Measurements from ENCODE around the gene RORB. TPM values are rescaled to one million over a fixed set of nuclear protein-coding genes. Genes with fewer than 3 reads are reported as not detected.
A peak's percentile ranks its signal among the peaks of the same experiment; 100 is the strongest.

RORB gene
- total RNA-seq, 1 donor from 2014 or later, result 3.4 TPM

- no peak for TF ChIP-seq CTCF (IDR thresholded peaks at IDR 0.05)
- no peaks in the 10 kb centered on the region for H3K27me3 ChIP-seq (ENCODE audit: low read depth)
- intact Hi-C loops (cut with DNase I), result no loop called here
- no peak overlapping the region for H3K27ac ChIP-seq
- no peak overlapping the region for H3K4me3 ChIP-seq
- H3K9me3 ChIP-seq, result no peaks in the 10 kb centered on the region
- H3K4me1 ChIP-seq, result no peaks in the 10 kb centered on the region
- no peaks in the 10 kb centered on the region for H3K36me3 ChIP-seq
- ATAC-seq, result no peak
- DNase-seq, result no peak
Observed at GRCh38 chr9:74478606-74479005, 18.5 kb upstream of the RORB start.

- intact Hi-C loops (cut with DNase I), result no loop called here
- Histone ChIP-seq H3K9me3 (no peaks in the 10 kb centered on the region), H3K27me3 (ENCODE audit: low read depth) (no peaks in the 10 kb centered on the region), H3K4me3 (no peak overlapping the region), H3K4me1 (no peaks in the 10 kb centered on the region), H3K27ac (no peak overlapping the region), H3K36me3 (no peaks in the 10 kb centered on the region)
- no peak for DNase-seq
- no peak for ATAC-seq
- TF ChIP-seq CTCF (IDR thresholded peaks at IDR 0.05), result no peak
Observed at GRCh38 chr9:74479711-74480110, 17.4 kb upstream of the RORB start.

GRCh38 chr9:74487395-74487794, 9.7 kb upstream of the RORB start:
- H3K36me3 ChIP-seq, result no peaks in the 10 kb centered on the region
- H3K27ac ChIP-seq, result no peak overlapping the region
- no peak for TF ChIP-seq CTCF (IDR thresholded peaks at IDR 0.05)
- ATAC-seq, result no peak
- H3K27me3 ChIP-seq (ENCODE audit: low read depth), result no peaks in the 10 kb centered on the region
- no peak overlapping the region for H3K4me3 ChIP-seq
- no peak for DNase-seq
- no peaks in the 10 kb centered on the region for H3K9me3 ChIP-seq
- intact Hi-C loops (cut with DNase I), result no loop called here
- no peaks in the 10 kb centered on the region for H3K4me1 ChIP-seq

GRCh38 chr9:74493512-74493911, 3.6 kb upstream of the RORB start:
- TF ChIP-seq CTCF (IDR thresholded peaks at IDR 0.05), result no peak
- no peaks in the 10 kb centered on the region for H3K36me3 ChIP-seq
- intact Hi-C loops (cut with DNase I), result no loop called here
- peaks cover 16% of the 10 kb centered on the region for H3K4me1 ChIP-seq
- H3K9me3 ChIP-seq, result no peaks in the 10 kb centered on the region
- H3K27me3 ChIP-seq (ENCODE audit: low read depth), result peaks cover 27% of the 10 kb centered on the region
- no peak overlapping the region for H3K27ac ChIP-seq
- DNase-seq, result no peak
- no peak overlapping the region for H3K4me3 ChIP-seq
- ATAC-seq, result no peak

GRCh38 chr9:74494490-74494889, 2.6 kb upstream of the RORB start:
- H3K4me1 ChIP-seq, result peaks cover 24% of the 10 kb centered on the region
- ATAC-seq (no peak), DNase-seq (no peak)
- no peaks in the 10 kb centered on the region for H3K9me3 ChIP-seq
- no peaks in the 10 kb centered on the region for H3K36me3 ChIP-seq
- intact Hi-C loops (cut with DNase I), result no loop called here
- no peak overlapping the region for H3K27ac ChIP-seq
- no peak overlapping the region for H3K4me3 ChIP-seq
- TF ChIP-seq CTCF (IDR thresholded peaks at IDR 0.05), result no peak
- H3K27me3 ChIP-seq (ENCODE audit: low read depth), result peaks cover 37% of the 10 kb centered on the region

GRCh38 chr9:74496406-74496805, 729 bp upstream of the RORB start:
- TF ChIP-seq CTCF (IDR thresholded peaks at IDR 0.05), result no peak
- Histone ChIP-seq H3K9me3 (no peaks in the 10 kb centered on the region), H3K27ac (no peak overlapping the region), H3K4me1 (peaks cover 34% of the 10 kb centered on the region), H3K27me3 (ENCODE audit: low read depth) (peaks cover 55% of the 10 kb centered on the region), H3K36me3 (no peaks in the 10 kb centered on the region), H3K4me3 (peak overlapping the region; percentile 64)
- intact Hi-C loops (cut with DNase I), result no loop called here
- DNase-seq, result no peak
- ATAC-seq, result no peak
